ENCODE measurements around the gene USHBP1.

The USHBP1 gene, protein sequence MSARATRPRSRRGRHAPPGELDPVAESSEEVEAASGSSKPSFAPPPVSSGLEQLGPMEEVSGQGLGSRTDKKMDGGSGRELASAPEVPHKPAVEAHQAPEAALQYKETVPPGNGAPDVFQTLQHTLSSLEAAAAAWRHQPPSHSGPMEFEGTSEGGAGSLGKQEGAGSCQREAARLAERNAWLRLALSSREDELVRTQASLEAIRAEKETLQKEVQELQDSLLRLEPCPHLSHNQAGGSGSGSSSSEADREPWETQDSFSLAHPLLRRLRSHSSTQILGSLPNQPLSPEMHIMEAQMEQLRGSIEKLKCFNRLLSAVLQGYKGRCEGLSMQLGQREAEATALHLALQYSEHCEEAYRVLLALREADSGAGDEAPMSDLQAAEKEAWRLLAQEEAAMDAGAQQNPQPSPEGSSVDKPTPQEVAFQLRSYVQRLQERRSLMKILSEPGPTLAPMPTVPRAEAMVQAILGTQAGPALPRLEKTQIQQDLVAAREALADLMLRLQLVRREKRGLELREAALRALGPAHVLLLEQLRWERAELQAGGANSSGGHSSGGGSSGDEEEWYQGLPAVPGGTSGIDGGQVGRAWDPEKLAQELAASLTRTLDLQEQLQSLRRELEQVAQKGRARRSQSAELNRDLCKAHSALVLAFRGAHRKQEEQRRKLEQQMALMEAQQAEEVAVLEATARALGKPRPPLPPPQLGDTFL

DNA sequence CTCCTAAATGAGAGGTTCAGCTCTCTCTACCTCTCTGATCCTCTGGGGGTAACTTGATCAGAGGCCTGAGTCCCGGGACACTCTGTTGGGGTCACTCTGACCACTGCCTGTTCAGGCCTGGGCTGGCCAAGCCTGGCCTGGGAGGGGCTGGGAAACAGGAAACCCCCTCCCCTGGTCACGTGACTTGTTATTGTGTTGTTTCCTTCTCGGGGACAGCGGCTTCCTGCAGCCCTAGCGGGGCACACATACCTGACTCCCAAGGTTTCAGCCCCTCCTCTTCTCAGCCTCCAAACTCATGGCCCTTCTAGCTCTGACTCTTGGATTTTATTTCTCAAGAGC is at the start of gene USHBP1:
Gene USHBP1 (minus strand): TSS at position 105 of the 339 bp plus-strand sequence. CDS start 446 bp downstream, outside the sequence.
- DNase-seq (ENCODE audit: low read depth, low spot score), result no peak

DNA sequence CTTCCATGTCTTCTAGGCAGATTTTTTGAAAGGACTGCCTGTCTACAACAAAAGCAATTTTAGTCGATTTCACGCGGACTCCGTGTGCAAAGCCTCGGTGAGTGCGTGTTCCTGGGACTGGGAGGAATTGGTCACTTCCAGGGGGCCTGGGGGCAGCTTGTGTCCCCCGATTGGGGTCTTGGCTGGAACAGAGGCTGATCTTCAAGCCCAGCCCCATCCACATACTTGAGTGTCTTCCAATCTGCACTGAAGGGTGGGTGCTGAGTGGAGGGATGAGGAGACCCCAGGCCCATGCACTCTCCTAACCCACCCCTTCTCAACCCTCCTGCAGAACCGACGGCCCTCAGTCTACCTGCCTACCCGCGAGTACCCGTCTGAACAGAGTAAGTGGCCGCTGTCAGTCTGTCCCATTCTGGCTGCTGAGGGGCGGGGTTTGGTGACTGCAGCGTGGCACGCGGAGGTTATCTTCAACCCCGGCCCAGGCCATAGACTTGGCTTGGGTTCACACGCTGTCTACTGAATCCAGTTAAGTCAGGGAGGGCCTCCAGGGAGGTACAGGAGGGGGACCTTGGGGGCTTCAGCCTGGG is 49.6 kb upstream of the USHBP1 start:
- DNase-seq (ENCODE audit: low read depth, low spot score), result no peak

DNA sequence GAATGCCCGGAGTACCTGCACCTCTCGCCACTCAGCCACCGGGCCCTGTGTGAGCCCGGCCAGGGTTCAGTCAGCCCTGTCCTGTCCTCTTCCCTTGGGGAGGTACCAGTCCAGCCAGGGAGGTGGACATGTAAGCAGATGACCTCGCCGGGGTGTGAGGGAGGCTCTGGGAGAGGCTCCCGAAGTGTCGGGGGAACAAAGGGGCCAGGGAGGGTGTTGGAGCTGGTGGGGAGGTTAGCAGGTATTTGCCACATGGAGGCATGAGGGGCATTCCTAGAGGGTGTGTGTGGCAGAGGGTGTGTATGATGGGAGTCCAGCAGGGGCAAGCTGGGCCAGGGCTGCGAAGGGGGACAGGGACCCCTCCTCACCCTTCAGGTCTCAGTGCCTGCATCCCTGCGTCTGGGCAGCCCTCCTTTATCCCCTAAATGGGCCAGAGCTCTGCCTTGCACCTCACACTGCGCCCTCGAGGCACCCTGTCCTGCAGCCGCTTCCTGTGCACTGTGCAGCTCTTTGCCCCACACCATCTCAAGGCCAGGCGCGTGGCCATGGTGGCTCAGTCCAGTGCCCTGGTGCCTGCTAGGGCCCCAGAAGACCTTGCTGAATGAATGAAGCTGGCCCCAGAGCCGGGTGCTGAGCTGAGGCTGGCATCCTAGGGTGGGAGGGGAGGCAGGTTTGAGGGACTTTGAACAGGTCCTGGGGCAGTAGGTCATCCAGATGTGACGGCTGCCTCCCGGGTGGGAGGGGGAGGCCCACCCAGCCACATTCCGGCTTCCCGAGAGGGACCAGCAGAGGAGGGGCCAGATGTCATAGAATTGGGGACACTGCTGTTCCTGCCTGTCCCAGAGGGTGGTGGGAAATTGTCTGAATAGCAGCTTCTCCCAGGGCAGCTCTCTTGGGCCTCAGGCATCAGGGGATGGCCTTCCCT is 47.9 kb upstream of the USHBP1 start:
- no peak for DNase-seq (ENCODE audit: low read depth, low spot score)

DNA sequence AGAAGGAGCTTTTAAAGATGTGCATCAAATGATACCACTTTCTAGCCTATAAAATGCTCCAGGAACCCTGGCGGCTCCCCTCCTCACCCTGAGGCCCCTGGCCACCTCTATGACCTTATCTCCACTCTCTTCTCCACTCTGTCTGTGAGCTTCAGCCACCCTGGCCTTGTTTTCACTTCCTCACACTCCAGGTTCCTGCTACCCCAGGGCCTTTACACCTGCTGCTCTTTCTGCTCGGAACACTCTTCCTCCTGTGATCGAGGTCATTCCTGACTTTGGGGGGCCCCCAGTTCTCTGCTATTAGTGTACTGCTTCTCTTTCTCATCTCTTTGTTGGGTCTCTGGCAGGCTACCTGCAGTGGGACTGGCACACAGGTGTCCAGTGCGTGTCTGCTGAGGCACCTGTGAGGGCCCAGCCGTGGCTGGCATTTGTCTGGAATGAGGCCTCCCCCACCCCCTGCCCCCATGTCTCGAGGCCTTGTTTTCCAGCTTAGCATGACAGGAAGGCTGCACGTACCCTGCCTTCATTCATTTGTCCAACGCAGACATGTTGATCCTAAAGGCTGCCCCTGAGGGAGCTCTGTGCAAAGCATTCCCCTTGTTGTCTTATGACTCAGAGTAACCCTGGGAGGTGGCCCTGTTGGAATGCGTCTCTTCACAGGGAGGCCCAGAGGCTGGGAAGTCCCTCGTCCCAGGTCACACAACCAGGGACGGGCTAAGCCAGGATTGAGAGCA is 47.1 kb upstream of the USHBP1 start:
- DNase-seq (ENCODE audit: low read depth, low spot score), result no peak

DNA sequence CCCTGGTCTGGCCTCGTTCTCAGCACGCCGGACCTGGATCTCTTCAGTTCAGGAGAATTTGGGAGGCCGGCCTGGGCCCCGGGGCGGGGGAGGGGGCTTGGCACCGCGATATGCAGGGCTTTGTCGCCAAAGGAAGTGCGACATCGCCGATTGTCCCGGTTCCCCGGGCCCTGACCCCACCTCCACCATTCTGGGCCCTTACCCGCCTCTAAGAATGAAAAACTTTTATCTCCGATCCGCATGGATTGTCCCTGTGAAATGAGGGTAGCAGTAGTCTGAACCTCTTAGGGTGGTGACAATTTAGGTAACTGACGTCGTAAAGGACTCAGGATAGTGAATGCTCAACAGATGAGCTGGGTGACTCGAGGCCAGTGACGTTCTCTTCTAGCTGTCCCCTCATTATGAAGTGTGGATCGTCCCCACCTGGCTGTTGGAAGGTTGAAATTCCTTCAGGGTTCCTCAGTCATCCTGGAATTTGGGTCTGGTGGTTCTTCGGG is 45.5 kb upstream of the USHBP1 start:
- no peak for DNase-seq (ENCODE audit: low read depth, low spot score)

DNA sequence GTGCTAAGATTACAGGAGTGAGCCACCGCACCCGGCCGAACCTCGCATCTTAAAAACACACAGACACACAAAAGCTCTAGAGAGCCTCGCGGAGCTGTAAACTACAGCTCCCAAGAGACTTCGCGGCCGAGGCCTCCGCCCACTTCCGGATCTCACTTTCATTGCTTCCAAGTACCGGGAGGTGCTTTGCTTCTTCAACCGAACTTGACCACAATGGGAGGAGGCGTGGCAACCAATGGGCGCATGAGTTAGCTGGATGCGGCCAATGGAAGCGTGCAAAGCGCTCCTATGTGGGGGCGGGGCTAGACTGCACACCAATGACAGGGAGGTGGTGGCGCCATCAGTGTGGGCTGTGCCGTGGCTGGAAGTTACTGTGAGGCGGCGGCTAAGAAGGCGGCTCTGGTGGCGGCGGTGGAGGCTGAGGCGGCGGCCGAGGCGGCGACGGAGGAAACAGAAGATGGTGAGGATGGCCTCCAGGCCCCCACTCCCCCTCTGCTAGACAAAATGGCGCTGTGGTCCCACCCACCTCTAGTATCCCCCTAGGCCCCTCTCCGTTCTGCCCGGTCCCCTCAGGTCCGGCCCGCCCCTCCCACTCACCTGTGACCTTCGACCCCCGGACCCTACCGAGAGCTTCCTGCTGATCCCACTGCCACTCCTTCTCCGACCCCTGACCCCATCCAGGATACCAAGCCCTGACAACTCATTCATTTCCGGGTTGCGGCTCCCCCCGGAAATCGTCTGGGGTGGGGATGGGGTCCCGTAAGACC is 44.8 kb upstream of the USHBP1 start, which contains the start of gene DDA1:
Gene DDA1 (plus strand): TSS at position 366 of the 767 bp plus-strand sequence. CDS start 92 bp downstream, at position 458.
- DNase-seq (ENCODE audit: low read depth, low spot score), result peak; percentile 99

DNA sequence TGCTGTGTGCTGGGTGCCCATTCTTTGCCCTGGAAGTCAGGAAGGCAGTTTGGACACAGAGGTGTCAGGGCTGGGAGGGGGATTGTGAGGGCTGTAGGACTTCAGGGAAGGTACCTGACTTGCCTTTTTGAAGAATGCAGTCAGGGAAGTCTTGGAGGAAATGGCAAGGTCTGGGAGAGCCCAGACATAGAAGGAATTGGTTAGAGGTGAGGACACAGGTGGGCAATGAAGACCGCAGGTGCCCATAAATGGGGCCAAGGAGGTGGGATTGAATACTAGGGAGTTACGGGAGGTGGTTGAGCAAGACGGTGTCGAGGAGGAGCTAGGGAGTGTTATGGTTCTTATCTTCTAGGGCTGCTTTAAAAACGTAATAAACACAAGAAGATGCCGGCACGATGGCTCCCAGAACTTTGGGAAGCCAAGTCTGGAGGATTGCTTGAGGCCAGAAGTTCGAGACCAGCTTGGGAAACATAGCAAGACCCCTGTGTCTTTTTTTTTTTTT is 43.4 kb upstream of the USHBP1 start:
- DNase-seq (ENCODE audit: low read depth, low spot score), result no peak

DNA sequence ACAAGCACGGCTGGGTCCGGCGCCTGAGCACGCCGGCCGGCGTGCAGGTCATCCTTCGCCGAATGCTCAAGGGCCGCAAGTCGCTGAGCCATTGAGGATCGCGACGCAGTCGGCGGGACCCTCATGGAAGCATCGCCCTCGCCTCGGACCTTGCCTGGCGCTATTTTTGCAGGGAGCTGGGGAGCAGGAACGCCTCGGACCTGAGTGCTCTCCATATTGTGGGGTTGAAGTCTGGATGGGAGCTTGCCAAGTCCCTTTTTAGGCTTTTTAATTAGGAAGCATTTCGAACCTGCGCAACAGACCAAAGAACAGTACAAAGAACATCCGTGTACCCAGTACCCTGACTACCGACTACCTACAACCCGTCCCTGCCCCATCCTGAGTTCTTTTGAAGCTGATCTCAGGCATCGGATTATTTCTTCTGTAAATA is 41.8 kb upstream of the USHBP1 start:
- DNase-seq (ENCODE audit: low read depth, low spot score), result no peak

DNA sequence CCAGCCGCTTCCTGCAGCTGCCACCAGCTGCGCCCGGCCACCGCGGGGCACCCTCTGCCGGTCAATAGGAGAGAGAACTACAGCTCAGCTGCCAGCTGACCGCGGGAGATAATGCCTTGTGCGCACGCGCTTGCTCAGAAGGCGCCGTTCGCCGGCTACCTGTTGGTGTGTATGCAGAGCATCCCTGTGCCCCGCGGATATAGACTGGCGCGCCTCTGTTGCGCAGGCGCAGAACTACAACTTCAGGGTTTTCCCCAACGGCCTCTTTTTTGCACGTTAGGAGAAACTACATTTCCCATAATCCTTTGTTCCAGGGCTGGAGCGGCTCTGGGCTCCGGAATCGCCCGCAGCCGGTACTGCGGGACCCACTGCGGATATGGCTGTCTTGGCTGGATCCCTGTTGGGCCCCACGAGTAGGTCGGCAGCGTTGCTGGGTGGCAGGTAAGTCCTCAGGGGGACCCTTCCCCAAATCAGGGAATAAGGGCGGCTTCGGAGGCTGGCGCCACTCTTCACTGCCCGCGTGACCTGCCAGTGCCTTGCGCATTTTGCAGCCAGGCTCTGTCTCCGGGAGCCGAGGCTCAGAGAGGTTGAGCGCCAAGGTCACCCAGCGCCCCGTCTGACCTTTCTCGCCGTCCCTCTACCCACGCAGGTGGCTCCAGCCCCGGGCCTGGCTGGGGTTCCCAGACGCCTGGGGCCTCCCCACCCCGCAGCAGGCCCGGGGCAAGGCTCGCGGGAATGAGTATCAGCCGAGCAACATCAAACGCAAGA is 41.2 kb upstream of the USHBP1 start, which contains the start of gene MRPL34:
Gene MRPL34 (plus strand): TSS at position 356 of the 768 bp plus-strand sequence. CDS start 21 bp downstream, at position 377.
- DNase-seq (ENCODE audit: low read depth, low spot score), result peak; percentile 87

DNA sequence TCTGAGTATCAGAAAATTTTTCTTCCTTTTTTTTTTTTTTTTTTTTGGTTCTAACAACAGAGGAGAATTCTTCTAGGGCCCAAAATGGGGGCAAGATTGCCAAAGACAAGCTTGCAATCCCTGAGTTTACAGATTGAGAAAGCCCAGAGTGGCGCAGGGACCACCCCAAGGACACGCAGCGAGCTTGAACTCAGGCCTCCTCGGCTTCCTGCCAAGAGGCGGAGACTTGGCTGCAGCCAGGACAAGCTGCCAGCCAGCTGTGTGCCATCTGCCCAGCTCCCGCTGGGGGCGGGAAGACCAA is 40.6 kb upstream of the USHBP1 start:
- DNase-seq (ENCODE audit: low read depth, low spot score), result no peak

DNA sequence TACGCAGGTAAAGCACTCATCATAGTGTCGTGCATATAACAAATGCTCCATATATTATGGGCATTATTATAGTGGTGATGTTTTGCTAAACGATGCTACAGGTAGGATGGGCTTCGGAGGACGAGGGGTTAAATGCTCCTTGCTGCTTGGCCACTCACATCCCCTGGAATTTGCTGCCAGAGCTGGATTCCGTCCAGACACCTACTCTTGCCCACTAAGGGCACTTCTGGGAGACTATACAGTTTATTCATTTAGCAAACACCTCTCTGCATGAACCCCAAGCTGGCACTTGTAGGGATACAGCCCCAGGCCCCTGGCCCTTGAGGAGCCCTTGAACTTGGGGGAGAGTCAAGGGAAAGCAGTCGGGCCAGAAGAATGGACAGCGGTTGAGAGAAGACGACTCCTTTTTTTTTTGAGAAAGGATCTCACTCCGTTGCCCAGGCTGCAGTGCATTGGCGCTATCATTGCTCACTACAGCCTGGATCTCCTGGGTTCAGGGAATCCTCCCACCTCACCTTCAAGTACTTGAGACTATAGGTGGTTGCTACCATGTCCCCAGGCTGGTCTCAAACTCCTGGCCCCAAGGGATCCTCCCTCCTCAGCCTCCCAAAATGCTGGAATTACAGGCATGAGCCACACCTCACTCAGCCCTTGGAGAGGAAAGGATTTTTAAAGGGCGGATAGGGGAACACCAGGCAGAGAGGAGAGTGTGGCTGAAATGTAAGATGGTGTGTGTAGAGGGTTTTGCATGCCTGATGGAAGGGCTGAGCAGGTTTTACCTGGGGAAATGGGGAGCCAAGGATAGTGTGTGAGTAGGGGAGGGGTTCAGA is 40.1 kb upstream of the USHBP1 start:
- no peak for DNase-seq (ENCODE audit: low read depth, low spot score)

DNA sequence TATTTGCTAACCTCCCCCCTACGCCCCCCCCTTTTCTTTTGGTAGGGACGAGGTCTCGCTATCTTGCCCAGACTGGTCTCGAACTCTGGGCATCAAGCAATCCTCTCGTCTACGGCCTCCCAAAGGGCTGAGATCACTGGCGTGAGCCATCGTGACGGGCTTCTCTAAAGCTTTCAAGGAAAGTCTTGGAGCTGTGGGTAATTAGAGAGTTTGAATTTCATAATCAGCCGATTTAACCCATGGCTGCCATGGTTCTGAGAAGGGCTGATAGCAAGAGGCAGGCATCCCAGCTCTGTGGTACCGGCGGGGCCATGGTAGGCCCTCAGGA is 39.4 kb upstream of the USHBP1 start:
- DNase-seq (ENCODE audit: low read depth, low spot score), result no peak

DNA sequence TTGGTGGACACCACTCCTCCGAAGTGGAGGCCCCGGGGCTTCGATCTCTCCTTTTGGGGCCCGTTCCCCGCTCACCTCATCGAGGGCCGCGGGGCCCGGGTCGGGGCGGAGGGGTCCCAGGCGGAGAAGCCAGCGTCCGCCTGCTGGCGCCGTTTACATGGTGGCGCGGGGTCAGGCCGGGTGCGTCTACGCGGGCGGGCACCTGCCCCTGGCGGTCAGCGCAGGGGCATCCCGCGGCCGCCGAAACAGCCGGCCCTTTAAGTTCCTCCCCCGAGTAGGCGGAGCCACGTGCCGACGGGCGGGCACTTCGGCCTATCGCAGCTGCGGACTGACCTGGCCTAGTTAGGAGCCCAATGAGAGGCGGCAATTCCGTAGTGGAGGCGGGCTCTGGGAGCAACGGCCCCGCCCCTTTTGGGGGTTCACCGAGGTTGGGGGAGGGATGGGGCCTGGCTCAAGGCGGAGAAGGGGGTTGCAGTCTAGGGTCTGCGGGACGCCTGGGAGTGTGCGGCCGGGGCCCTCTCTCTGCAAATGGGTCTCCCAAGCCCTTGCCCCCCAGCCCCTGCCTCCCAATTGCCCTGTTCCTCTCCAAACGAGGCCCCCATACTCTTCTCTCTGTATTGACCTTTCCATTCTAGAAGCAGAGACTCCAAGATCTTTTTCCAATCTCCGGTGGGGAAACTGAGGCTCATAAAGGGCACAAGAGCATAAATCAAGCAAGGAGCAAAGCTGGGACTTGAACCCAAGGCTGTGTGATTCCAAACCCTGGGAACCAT is 38.8 kb upstream of the USHBP1 start, which contains the start of gene ABHD8:
Gene ABHD8 (minus strand): TSS at position 259 of the 773 bp plus-strand sequence. CDS start 1,809 bp downstream, outside the sequence.
- peak; percentile 86 for DNase-seq (ENCODE audit: low read depth, low spot score)

DNA sequence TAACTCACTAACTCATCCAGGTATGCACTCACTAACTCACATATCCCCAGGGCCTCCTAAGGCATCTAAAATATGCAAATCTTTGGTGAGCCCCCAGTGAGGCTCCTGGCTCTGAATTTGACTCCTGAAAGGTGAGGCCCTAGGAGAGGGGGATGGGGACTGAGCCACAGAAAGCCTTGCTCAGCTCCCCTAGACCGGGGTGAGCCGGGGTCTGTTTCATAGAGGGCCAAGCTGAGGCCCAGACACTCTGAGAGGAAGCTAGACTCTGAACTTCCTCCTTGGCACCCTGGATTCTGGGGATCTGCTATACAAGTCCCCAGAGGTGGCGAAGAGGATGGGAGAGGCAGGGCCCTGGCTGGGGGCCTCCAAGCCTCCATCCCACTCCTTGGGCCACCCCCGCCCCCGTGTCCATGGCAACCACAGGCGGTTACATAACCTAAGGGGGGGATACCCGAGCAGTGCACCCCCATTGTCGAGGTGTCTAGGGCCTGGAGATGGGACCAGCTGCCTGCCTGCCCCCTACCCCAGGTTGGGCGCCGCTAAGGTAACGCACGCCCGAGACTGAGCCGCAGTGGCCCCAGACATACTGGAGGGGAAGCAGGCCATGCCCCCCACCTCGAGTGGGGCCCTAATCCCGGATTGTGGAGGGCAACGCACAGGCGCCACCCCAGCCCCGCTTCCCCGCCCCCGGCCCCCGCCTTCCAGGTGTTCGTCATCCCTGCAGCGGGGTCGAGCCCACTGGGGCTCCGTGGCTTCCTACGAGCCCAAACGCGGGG is 38.0 kb upstream of the USHBP1 start:
- DNase-seq (ENCODE audit: low read depth, low spot score), result no peak

DNA sequence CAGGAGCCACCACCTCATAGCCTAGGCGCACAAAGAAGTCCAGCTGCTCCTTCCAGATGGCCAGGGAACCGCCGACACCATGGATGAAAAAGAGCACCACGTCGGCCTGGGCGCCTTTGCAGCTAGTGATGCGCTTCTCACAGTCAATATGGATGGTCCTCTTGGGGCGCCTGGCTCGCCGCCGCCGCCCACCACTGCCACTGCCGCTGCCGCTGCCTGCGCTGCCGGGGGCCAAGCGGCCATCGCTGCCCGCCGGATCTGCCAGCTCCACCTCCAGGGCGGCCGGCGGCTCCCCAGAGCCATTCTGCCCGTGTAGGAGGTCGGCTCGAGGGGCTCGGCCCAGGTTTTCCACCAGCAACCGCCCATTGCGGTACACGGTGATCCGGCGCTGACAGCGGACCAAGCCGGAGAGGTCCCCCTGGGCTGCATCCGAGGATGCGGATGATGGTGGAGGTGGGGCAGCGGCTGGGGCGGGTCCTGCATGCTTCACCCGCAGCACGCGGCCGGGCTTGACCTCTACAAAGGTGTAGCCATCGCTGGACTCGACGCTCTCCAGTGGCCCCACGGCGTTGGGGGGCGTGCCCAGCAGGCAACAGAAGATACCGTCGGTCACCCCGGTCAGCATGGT is 36.6 kb upstream of the USHBP1 start:
- no peak for DNase-seq (ENCODE audit: low read depth, low spot score)

DNA sequence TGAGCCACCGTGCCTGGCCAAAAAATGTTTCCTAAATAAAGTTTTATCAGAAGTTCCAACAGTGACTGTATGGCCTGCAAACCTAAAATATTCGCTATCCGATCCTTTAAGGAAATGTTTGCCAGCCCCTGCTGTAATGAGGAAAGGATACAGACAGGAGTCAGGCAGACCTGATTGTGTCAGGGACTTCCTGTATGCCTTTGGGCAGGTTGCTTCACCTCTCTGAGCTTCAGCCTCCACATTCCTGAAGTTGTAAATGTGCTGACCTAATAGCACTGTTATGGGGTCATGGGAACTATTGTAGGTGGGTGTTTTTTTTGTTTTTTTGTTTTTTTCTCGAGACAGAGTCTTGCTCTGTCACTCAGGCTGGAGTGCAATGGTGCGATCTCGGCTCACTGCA is 32.4 kb upstream of the USHBP1 start:
- DNase-seq (ENCODE audit: low read depth, low spot score), result no peak
